NOMO-1 (cell line): ENCODE data around the gene AGRN.
"Not testable (repeated sequence)": the region's sequence is repeated elsewhere in the genome, so short reads cannot be mapped to it uniquely, and the experiment has no call there.

Experiments
- DNase-seq, 2 experiments: peaks; one replicate each; lab custom pipeline; 2025; ENCODE audit not compliant: unreplicated experiment in 2 of 2; lab: John Stamatoyannopoulos, UW

Gene AGRN

DNA sequence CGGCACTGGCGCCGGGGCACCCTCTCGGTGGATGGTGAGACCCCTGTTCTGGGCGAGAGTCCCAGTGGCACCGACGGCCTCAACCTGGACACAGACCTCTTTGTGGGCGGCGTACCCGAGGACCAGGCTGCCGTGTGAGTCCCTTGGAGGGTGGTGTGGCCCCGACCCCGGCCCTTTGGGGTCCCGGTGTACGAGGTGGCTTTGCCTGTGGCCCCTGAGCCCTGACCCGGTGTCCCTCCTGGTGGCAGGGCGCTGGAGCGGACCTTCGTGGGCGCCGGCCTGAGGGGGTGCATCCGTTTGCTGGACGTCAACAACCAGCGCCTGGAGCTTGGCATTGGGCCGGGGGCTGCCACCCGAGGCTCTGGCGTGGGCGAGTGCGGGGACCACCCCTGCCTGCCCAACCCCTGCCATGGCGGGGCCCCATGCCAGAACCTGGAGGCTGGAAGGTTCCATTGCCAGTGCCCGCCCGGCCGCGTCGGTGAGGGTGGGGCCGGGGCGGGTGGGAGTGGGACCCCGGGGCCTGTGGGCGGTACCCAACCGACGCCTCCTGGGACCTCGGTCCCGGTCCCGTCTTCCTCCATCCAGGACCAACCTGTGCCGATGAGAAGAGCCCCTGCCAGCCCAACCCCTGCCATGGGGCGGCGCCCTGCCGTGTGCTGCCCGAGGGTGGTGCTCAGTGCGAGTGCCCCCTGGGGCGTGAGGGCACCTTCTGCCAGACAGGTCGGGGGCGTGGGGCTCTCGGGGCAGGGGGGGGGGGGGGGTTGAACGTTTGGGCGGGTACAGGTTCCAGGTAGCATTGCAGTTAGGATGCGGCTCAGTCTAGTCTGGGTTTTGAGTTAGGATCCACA is 29.6 kb downstream of the AGRN start:
- no peak for DNase-seq

DNA sequence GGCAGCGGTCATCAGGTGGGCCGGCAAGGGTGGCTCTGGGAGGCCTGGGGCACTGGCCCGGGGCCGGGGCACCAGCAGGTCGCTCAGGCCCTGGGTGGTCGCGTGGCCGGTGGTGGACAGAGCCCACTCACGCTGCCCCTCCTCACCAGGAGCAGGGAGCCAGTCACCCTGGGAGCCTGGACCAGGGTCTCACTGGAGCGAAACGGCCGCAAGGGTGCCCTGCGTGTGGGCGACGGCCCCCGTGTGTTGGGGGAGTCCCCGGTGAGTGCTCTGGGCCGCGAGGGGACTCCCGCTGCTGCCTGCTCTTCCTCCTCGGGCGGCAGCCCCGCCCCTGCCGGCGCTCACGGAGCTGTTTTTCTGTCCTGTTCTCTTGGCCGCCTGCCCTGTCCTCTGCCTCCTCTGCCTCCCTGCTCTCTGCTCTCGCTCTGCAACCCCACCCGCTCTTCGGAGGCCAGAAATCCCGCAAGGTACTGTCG is 30.7 kb downstream of the AGRN start:
- DNase-seq, result no peak

DNA sequence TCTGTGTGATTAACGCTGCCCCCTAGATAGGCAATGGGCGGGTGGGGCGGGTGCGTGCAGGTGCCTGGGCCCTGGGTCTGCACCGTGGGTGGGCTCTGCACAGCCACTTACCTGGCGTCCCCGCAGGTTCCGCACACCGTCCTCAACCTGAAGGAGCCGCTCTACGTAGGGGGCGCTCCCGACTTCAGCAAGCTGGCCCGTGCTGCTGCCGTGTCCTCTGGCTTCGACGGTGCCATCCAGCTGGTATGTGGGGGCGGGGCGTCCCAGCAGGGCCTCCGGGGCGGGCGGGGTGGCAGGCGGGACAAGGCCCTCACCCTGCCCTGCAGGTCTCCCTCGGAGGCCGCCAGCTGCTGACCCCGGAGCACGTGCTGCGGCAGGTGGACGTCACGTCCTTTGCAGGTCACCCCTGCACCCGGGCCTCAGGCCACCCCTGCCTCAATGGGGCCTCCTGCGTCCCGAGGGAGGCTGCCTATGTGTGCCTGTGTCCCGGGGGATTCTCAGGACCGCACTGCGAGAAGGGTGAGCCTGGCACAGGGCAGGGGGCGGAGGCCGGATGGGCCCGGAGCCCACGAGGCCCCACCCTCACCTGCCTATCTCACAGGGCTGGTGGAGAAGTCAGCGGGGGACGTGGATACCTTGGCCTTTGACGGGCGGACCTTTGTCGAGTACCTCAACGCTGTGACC is 31.3 kb downstream of the AGRN start:
- no peak for DNase-seq

DNA sequence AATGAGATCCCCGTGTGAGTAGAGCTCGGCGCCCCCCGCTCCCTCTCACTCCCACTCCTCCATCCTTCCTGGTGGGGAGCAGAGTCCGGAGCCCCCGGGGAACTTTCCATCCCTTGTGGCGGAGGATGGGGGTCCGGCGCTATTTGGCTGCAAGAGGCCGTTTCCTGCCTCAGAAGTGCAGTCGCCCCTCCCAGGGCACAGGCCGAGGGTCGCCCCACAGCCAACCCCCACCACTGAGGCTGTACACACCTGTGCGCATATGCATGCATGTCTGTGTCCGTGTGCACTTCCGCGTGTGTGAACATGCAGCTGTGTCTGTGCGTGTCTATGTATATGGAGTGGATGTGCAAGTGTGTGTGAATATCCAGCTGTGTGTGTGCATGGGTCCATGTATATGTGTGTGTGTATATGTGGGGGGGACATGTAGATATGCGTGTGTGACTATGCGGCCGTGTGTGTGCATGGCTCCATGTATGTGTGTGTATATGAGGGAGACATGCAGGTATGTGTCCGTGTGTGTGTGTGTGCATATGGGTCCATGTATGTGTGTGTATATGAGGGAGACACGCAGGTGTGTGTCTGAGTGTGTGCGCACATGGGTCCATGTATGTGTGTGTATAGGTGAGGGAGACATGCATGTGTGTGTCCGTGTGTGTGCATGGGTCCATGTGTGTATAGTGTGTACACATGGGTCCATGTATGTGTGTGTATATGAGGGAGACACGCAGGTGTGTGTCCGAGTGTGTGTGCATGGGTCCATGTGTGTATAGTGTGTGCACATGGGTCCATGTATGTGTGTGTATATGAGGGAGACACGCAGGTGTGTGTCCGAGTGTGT is 32.3 kb downstream of the AGRN start:
- DNase-seq, result no peak

DNA sequence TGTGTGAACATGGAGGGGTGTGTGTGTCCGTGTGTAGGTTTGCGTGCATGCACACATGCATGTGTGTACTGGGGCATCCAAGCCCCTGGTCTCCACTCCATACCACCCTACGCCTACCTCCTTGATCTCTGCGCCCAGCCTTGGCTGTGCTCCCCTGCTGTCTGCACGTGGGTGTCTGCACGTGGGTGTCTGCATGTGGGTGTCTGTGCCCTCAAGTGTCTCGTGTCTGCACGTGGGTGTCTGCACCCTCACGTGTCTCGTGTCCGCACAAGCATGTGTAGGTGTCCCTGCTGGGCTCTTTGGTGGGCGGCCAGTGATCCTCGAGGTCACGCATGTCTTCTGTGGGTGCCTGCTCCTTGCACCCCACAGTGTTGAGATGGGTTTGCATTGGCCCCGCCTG is 33.1 kb downstream of the AGRN start:
- no peak for DNase-seq

DNA sequence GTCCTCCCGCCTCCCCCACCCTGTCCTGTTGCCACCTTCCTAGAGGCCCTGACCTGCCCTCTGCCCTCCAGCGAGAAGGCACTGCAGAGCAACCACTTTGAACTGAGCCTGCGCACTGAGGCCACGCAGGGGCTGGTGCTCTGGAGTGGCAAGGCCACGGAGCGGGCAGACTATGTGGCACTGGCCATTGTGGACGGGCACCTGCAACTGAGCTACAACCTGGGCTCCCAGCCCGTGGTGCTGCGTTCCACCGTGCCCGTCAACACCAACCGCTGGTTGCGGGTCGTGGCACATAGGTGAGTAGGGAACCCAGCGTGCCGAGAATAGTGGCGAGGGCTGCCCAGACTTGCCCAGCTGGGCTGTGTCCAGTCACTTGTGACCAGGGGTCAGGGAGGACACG is 33.8 kb downstream of the AGRN start:
- no peak for DNase-seq

DNA sequence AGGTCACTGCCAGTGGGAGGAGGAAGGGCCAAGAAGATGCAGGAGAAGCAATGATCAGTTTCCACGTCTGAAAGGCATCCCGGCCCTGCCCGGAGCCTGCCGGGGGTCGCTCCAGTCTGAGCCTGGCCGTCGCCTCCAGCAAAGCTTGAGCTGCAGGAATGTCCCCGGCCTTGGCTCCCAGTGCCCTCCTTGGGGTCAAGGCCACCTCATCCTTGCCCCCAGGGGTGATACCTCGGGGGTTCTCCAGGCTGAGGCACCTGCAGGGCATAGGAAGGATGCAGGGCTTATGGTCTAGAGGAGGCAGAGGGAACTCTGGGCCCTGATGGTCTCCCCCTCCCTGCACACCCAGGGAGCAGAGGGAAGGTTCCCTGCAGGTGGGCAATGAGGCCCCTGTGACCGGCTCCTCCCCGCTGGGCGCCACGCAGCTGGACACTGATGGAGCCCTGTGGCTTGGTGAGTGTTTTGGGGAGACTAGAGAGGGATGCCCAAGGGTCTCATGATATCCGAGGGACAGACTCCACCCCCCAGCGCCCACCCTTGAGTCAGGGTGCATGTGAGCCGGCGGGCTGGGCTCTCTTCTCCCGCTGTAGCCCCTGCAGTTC is 34.3 kb downstream of the AGRN start:
- DNase-seq, result no peak

DNA sequence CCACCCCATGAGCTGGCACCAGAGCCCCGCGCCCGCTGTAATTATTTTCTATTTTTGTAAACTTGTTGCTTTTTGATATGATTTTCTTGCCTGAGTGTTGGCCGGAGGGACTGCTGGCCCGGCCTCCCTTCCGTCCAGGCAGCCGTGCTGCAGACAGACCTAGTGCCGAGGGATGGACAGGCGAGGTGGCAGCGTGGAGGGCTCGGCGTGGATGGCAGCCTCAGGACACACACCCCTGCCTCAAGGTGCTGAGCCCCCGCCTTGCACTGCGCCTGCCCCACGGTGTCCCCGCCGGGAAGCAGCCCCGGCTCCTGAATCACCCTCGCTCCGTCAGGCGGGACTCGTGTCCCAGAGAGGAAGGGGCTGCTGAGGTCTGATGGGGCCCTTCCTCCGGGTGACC is 35.1 kb downstream of the AGRN start:
- DNase-seq, result no peak

DNA sequence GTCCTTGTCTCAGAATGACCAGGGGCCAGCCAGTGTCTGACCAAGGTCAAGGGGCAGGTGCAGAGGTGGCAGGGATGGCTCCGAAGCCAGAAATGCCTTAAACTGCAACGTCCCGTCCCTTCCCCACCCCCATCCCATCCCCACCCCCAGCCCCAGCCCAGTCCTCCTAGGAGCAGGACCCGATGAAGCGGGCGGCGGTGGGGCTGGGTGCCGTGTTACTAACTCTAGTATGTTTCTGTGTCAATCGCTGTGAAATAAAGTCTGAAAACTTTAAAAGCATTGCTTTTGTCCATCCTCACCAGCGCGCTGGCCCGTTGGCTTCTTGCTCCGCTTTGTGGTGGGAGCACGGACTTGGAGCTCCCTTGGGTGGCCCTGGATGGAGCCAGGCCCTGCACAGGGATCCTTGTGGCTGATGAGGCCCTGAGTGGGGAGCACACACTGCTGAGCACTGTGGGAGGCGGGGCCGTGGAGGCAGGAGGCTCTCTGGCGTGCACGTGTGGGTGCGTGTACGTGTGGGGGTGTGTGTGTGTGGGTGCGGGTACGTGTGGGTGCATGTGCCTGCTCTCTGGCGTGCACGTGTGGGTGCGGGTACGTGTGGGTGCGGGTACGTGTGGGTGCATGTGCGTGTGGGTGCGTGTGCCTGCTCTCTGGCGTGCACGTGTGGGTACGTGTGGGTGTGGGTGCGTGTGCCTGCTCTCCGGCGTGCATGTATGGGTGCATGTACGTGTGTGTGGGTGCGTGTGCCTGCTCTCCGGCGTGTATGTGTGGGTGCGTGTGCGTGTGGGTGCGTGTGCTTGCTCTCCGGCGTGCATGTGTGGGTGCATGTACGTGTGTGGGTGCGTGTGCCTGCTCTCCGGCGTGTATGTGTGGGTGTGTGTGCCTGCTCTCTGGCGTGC is 36.2 kb downstream of the AGRN start:
- DNase-seq, result no peak

DNA sequence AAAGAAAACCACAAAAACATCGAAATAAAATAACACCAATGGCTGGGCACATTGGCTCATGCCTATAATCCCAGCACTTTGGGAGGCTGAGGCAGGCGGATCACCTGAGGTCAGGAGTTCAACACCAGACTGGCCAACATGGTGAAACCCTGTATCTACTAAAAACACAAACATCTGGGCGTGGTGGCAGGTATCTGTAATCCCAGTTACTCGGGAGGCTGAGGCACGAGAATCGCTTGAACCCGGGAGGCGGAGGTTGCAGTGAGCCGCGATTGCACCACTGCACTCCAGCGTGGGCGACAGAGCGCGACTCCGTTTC is 37.8 kb downstream of the AGRN start:
- DNase-seq, result not testable (repeated sequence)

DNA sequence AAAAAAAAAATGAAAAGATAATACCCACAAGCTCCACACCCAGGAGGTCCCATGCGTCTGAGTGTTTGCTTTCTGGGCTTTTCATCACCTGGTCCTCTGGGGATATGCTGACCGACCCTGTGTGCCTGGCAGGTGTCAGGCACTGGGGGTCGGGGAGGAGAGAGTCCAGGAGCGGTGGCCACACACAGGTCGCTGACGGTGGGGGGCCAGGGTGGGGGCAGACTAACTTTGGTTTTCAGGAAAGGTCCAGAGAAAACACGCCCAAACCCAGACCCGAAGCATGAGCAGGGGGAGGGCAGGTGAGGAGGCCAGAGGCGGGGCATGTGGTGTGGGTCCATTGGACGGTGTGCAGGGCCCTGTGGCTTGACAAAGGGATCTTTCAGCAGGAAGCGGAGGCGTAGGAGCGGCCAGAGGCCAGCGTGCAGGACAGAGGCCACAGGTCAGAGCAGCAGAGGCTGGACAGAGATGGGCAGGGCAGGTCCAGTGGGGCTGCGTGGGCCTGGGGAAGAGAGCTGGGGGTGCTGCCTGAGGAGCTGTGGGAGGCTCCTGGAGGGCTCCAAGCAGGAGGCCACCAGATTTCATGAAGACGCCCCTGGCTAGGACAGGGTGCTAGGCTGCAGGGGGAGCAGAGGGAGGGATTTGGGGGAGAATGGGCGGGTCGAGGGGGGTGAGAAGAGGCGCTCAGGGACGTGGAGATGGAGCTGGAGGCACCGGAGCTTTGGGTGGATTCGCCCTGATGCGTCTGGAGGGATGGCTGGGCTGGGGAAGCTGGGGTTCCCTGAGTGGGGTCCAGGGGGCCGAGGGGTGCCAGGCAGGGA is 38.4 kb downstream of the AGRN start:
- DNase-seq, result no peak

DNA sequence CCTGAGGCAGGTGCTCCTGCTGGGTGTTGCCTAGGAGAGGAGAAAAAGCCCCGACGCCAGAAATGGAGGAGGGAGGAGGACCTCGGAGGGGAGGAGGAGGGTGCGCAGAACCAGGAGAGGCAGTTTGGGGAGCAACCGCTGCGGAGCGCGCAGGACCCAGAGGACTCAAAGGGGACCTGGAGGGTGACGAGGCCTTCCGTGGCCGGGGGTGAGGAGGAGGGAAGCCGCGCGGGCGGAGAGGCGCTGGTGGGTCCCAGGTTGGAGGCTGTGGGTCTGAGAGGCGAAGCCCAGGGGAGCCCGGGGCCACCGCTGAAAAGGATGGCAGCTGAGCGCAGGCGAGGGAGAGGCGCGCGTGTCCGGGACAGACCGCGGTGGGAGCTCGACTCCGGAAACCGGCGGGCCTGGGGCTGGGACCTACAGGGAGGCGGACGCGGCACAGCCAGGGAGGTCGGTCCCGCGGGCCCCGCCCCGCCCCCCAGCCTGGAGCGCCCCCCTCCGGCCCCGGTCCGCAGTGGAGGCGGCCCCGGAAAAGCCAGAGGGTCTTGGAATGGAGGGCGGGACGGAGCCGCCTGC is 39.1 kb downstream of the AGRN start:
- DNase-seq, result no peak

DNA sequence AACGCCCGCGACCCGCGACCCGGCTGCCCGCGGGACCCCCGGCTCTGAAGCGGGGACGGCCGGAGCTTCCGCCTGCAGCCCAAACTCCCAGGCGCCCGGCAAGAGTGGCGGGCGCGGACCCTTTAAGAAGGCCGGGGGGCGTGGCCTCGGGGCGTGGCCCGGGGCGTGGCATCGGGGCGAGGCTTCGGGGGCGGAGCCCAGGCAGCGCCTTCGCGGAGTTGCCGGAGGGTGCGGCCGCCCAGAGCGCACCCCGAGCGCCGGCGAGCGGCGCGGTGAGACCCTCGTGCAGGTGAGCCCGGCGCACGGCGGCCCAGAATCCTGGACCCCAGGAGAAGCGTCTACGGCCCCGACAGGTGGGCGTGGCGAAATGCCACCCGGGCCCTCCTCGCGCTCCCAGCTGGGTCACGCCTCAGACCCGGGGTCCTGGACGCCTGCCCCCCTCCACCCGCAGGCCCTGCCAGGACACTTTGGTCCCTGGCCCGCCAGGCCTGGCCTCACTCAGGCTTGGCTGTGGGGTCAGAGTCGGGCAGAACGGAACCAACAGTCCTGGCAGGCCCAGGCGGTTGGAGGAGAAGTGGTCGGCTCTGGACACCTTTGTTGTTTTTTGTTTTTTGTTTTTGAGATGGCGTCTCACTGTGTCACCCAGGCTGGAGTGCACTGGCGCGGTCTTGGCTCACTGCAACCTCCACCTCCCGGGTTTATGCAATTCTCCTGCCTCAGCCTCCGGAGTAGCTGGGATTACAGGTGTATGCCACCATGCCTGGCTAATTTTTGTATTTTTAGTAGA is 39.8 kb downstream of the AGRN start:
- peak; percentile 62 to 72 for DNase-seq

DNA sequence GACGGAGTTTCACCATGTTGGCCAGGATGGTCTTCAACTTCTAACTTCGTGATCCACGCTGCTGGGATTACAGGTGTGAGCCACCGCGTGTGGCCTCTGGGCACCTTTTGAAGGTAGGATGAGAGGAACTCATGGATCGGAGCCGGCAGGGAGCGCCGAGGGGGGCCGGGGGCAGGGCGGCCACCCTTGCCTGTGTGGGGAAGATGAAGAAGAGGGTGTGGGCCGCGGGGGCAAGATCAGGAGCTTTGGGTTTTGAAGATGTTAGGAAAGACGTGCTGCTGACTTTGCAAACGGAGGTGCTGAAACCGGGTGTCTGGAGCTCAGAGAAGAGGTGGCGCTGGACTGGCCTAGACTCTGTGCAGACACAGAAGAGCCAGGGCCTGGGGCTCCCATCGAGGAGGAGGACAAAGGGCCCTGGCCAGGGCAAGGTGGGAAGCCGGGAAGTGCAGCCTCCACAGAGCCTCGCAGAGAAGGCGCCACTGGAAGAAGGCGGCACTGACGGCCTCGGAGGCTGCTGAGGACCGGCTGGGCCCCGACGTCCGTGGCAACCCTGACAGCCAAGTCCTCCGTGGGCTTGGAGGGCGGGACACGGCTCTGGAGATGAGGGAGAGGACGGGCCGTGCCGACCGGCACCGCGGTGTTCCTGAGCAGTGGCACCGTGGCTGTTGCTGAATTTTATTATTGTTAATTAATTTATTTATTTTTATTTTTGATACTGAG is 40.5 kb downstream of the AGRN start:
- no peak for DNase-seq

DNA sequence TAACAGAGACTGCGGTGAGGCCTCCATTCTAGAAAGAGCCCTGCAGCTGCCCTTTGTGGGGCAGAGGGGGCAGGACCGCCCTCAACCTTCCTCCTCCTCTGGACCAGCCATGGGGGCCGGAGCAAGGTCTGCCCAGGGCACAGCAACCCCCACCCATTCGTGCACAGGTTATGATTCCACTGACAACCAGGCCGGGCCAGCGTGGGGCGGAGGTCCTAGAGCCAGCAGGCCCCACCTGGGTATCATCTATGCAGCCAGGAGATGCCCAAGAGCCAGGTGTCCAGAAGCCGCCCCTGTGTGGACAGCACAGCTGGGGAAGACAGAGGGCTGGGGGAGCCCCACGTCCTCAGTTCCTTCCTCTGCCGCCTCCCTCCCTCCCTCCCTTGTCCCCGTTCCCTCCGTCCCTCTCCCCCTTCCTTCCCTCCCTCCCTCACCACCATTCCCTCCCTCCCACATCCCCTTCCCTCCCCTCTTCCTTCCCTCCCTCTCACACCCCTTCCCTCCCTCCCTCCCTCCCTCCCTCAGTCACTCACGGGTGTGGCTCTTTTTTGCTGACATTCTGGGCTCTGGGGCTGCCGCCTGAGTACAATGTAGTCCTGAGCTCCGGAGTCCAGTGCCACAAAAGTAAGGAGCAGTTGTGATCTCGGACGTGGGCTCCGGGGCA is 41.9 kb downstream of the AGRN start:
- no peak for DNase-seq

DNA sequence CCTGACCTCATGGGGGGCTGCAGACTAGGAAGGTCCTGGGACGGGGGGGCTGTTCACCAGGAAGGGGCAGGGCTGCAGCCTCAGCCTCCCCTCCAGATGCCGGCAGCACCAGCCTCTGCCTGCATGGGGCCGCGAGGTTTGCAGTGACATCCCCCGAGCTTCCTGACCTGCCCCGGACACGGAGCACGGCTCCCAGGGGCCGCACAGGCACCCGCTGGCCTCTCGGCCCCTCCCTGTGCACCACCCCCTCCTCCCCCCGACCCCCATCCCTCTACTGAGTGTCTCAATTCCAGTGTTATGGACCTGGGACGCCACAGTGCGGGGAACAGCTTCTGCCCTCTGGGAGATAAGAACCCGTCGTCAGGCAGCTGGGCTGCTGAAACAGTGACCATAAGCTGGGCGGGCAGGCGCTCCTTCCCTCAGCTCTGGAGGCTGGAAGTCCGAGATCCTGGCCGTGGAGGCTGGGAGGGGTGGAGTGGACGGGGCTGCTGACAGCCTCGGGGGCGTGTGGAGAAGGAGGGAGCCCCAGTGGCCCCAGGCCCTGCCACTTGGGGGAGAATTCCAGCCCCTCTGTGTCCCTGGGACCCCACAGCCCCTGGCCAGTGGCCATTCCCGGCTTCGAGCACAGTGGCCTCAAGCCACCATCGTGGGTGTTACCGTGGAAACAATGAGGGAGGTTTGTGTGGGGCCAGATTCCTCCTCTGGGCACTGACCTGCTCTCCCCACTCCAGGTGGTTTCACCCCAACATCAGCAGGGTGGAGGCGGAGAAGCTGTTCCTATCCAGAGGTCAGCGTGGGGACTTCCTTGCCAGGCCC is 42.6 kb downstream of the AGRN start:
- DNase-seq, result no peak
